ENCODE data around the gene CD38.

GRCh38 chr4:15836362-15836761 is 58.2 kb downstream of the CD38 start:
- TF ChIP-seq, protein P1, sequence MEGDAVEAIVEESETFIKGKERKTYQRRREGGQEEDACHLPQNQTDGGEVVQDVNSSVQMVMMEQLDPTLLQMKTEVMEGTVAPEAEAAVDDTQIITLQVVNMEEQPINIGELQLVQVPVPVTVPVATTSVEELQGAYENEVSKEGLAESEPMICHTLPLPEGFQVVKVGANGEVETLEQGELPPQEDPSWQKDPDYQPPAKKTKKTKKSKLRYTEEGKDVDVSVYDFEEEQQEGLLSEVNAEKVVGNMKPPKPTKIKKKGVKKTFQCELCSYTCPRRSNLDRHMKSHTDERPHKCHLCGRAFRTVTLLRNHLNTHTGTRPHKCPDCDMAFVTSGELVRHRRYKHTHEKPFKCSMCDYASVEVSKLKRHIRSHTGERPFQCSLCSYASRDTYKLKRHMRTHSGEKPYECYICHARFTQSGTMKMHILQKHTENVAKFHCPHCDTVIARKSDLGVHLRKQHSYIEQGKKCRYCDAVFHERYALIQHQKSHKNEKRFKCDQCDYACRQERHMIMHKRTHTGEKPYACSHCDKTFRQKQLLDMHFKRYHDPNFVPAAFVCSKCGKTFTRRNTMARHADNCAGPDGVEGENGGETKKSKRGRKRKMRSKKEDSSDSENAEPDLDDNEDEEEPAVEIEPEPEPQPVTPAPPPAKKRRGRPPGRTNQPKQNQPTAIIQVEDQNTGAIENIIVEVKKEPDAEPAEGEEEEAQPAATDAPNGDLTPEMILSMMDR (IDR thresholded peaks at IDR 0.05; ENCODE audit: borderline replicate concordance, extremely low read depth, low read length, poor library complexity, severe bottlenecking) = no peak
- TF ChIP-seq EZH2 (IDR thresholded peaks at IDR 0.05; ENCODE audit: borderline replicate concordance, low read depth, low read length, severe bottlenecking) = no peak
